Mesendoderm (in vitro differentiated cells): ENCODE results near the gene TSPAN18.

Experiments used
- DNase-seq: peaks from one replicate; pipeline ENCODE4 v3.0.0; 2013
- H2AK5ac ChIP-seq: 2 replicates; pipeline ENCODE4 v1.6.1; 2013; ENCODE audit warnings: low read length, inconsistent platforms
- H2BK120ac ChIP-seq: 2 replicates; pipeline ENCODE4 v1.6.1; 2013; ENCODE audit warnings: low read depth, mild to moderate bottlenecking, low read length, moderate library complexity, mixed read lengths
- H2BK15ac ChIP-seq: replicated peaks from 2 replicates; pipeline ENCODE4 v1.6.1; 2013; ENCODE audit warnings: low read depth, mild to moderate bottlenecking, moderate library complexity
- H2BK5ac ChIP-seq: 2 replicates; pipeline ENCODE4 v1.6.1; 2013; ENCODE audit warnings: low read length, inconsistent platforms
- H3K18ac ChIP-seq: 2 replicates; pipeline ENCODE4 v1.6.1; 2013; ENCODE audit warnings: mild to moderate bottlenecking, low read length, mixed read lengths
- H3K23ac ChIP-seq: one replicate; pipeline ENCODE4 v1.6.1; 2013; ENCODE audit warnings: low read length
- H3K27ac ChIP-seq: 2 replicates; pipeline ENCODE4 v1.5.1; 2013; ENCODE audit warnings: low read depth, mild to moderate bottlenecking, inconsistent platforms, low read length, moderate library complexity
- H3K27me3 ChIP-seq: 2 replicates; pipeline ENCODE4 v1.6.1; 2013; ENCODE audit warnings: low read length, control low read depth, mild to moderate bottlenecking, inconsistent platforms; ENCODE audit not compliant: insufficient read depth, poor library complexity
- H3K36me3 ChIP-seq: 2 replicates; pipeline ENCODE4 v1.6.1; 2013; ENCODE audit warnings: low read length, inconsistent platforms; ENCODE audit not compliant: control insufficient read depth, insufficient read depth
- H3K4ac ChIP-seq: one replicate; pipeline ENCODE4 v1.6.1; 2013; ENCODE audit warnings: low read depth, mild to moderate bottlenecking, low read length, moderate library complexity
- H3K4me1 ChIP-seq: 2 replicates; pipeline ENCODE4 v1.6.1; 2013; ENCODE audit warnings: low read depth, low read length, inconsistent platforms; ENCODE audit not compliant: control insufficient read depth
- H3K4me2 ChIP-seq: 2 replicates; pipeline ENCODE4 v1.6.1; 2013; ENCODE audit warnings: low read length
- H3K4me3 ChIP-seq: 2 replicates; pipeline ENCODE4 v1.5.1; 2013; ENCODE audit warnings: mild to moderate bottlenecking, low read length
- H3K56ac ChIP-seq: one replicate; pipeline ENCODE4 v1.6.1; 2013; ENCODE audit warnings: low read length
- H3K79me1 ChIP-seq: 2 replicates; pipeline ENCODE4 v1.6.1; 2013; ENCODE audit warnings: low read length, inconsistent platforms
- H3K79me2 ChIP-seq: 2 replicates; pipeline ENCODE4 v1.6.1; 2013; ENCODE audit warnings: mild to moderate bottlenecking, low read length; ENCODE audit not compliant: control insufficient read depth, insufficient read depth
- H3K9ac ChIP-seq: 2 replicates; pipeline ENCODE4 v1.6.1; 2013; ENCODE audit warnings: low read length, inconsistent platforms
- H4K5ac ChIP-seq: one replicate; pipeline ENCODE4 v1.6.1; 2013; ENCODE audit warnings: low read length
- H4K8ac ChIP-seq: one replicate; pipeline ENCODE4 v1.6.1; 2013; ENCODE audit warnings: low read depth, mild to moderate bottlenecking, control low read depth, low read length, moderate library complexity
- WGBS: extraction: QIAGEN DNeasy Blood & Tissue Kit; methylation state at CpG from one replicate; pipeline ENCODE4 v1.1.7; 2013; ENCODE audit warnings: low lambda C conversion rate, missing lambda C conversion rate; ENCODE audit not compliant: insufficient coverage; ENCODE audit errors: extremely low coverage; 5-methylcytosine and 5-hydroxymethylcytosine counted together

Gene TSPAN18

GRCh38 chr11:44944853-44945235, 218.1 kb downstream of the TSPAN18 start:
- no CpG with 5 or more reads among the region's 3 CpGs for WGBS
- Histone ChIP-seq H4K8ac (no peak overlapping the region), H3K9ac (no peak overlapping the region), H3K79me2 (peaks cover 6% of the 10 kb centered on the region), H3K27ac (no peak overlapping the region), H2BK120ac (no peak overlapping the region), H2BK15ac (no peak overlapping the region), H3K23ac (no peak overlapping the region), H3K4me3 (no peak overlapping the region), H3K4me1 (peaks cover 4% of the 10 kb centered on the region), H3K27me3 (no peaks in the 10 kb centered on the region), H3K79me1 (peaks cover 18% of the 10 kb centered on the region), H3K18ac (no peak overlapping the region), H3K36me3 (no peaks in the 10 kb centered on the region), H3K4me2 (no peak overlapping the region), H2BK5ac (no peak overlapping the region), H3K4ac (no peak overlapping the region), H4K5ac (no peak overlapping the region), H2AK5ac (no peak overlapping the region), H3K56ac (no peak overlapping the region)
- DNase-seq, result peak; percentile 56

GRCh38 chr11:44945666-44946065, 218.9 kb downstream of the TSPAN18 start:
- no peak overlapping the region for H3K23ac ChIP-seq
- no CpG with 5 or more reads among the region's 11 CpGs for WGBS
- no peak overlapping the region for H2AK5ac ChIP-seq
- peaks cover 18% of the 10 kb centered on the region for H3K79me1 ChIP-seq
- H3K36me3 ChIP-seq, result no peaks in the 10 kb centered on the region
- H3K9ac ChIP-seq, result no peak overlapping the region
- H3K18ac ChIP-seq, result no peak overlapping the region
- H3K56ac ChIP-seq, result no peak overlapping the region
- H3K4me3 ChIP-seq, result no peak overlapping the region
- H3K27me3 ChIP-seq, result no peaks in the 10 kb centered on the region
- peaks cover 6% of the 10 kb centered on the region for H3K79me2 ChIP-seq
- no peak overlapping the region for H4K8ac ChIP-seq
- no peak overlapping the region for H2BK120ac ChIP-seq
- no peak overlapping the region for H4K5ac ChIP-seq
- no peak for DNase-seq
- H3K27ac ChIP-seq, result no peak overlapping the region
- no peak overlapping the region for H2BK15ac ChIP-seq
- H3K4ac ChIP-seq, result no peak overlapping the region
- H3K4me1 ChIP-seq, result peaks cover 4% of the 10 kb centered on the region
- H3K4me2 ChIP-seq, result no peak overlapping the region
- H2BK5ac ChIP-seq, result no peak overlapping the region

- Histone ChIP-seq H3K36me3 (no peaks in the 10 kb centered on the region), H3K27ac (no peak overlapping the region), H2BK5ac (no peak overlapping the region), H3K18ac (no peak overlapping the region), H4K8ac (no peak overlapping the region), H3K79me1 (peaks cover 18% of the 10 kb centered on the region), H2BK120ac (no peak overlapping the region), H3K4me2 (no peak overlapping the region), H3K27me3 (no peaks in the 10 kb centered on the region), H2AK5ac (no peak overlapping the region), H3K4ac (no peak overlapping the region), H3K23ac (no peak overlapping the region), H2BK15ac (no peak overlapping the region), H3K4me3 (no peak overlapping the region), H4K5ac (no peak overlapping the region), H3K79me2 (peaks cover 6% of the 10 kb centered on the region), H3K56ac (no peak overlapping the region), H3K9ac (no peak overlapping the region), H3K4me1 (peaks cover 6% of the 10 kb centered on the region)
- DNase-seq, result no peak
- WGBS, result no CpG with 5 or more reads among the region's 12 CpGs
Measured at GRCh38 chr11:44946263-44946662, 219.5 kb downstream of the TSPAN18 start.

DNA sequence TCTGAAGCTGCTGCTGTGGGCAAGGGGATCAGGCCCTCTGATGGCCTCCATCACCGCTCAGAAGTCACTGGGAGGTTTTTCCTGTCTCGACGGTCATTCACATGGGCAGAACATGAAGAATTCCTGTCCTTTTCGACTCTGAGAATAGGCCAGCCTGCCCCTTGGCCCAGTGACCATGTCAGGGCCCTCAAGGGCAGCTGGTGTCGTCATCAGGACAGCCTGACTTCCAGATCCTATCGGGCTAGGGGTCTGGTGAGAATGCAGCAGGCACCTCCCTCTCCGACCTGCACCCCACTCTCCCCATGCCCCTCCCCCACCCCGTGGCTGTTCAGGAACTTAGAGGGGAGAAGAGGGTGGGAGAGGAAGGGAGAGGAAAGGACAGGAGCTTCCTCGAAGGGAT, 220.4 kb downstream of the TSPAN18 start:
- peaks cover 14% of the 10 kb centered on the region for H3K79me1 ChIP-seq
- H2BK5ac ChIP-seq, result no peak overlapping the region
- H4K5ac ChIP-seq, result no peak overlapping the region
- H3K18ac ChIP-seq, result no peak overlapping the region
- H3K56ac ChIP-seq, result no peak overlapping the region
- H2AK5ac ChIP-seq, result no peak overlapping the region
- H3K27ac ChIP-seq, result no peak overlapping the region
- H2BK15ac ChIP-seq, result no peak overlapping the region
- no peak overlapping the region for H3K9ac ChIP-seq
- peaks cover 3% of the 10 kb centered on the region for H3K79me2 ChIP-seq
- no peak overlapping the region for H3K23ac ChIP-seq
- DNase-seq, result no peak
- no peak overlapping the region for H4K8ac ChIP-seq
- H3K4me2 ChIP-seq, result no peak overlapping the region
- peaks cover 9% of the 10 kb centered on the region for H3K4me1 ChIP-seq
- H3K4me3 ChIP-seq, result no peak overlapping the region
- H3K4ac ChIP-seq, result no peak overlapping the region
- no peaks in the 10 kb centered on the region for H3K27me3 ChIP-seq
- H3K36me3 ChIP-seq, result no peaks in the 10 kb centered on the region
- H2BK120ac ChIP-seq, result no peak overlapping the region
- no CpG with 5 or more reads among the region's 9 CpGs for whole genome bisulfite sequencing

DNA sequence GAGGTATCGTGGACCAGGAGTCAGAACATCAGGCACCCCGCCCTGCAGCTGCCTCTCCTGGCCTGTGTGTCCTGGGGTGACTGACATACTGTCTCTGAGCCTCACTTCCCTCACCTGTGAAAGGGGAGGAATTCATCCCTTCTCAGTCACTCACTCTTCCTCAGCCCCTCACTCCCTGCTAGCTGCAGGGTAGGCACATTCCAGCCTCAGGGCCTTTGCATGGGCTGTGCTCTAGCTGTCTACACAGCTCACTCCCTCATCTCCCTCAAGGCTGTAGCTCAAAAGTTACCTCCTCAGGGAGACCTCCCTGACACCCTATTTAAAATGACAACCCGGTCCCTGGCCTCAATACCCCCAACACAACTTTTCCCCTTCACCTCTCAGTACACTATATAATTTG, 221.4 kb downstream of the TSPAN18 start:
- Histone ChIP-seq H3K18ac (no peak overlapping the region), H3K23ac (no peak overlapping the region), H3K4me3 (no peak overlapping the region), H3K27me3 (no peaks in the 10 kb centered on the region), H3K9ac (no peak overlapping the region), H3K4me2 (no peak overlapping the region), H3K79me2 (peaks cover 2% of the 10 kb centered on the region), H4K5ac (no peak overlapping the region), H2AK5ac (no peak overlapping the region), H2BK120ac (no peak overlapping the region), H3K56ac (no peak overlapping the region), H2BK5ac (no peak overlapping the region), H3K27ac (no peak overlapping the region), H3K4ac (no peak overlapping the region), H3K36me3 (no peaks in the 10 kb centered on the region), H2BK15ac (no peak overlapping the region), H3K4me1 (peaks cover 13% of the 10 kb centered on the region), H3K79me1 (peaks cover 11% of the 10 kb centered on the region), H4K8ac (no peak overlapping the region)
- no peak for DNase-seq
- no CpG with 5 or more reads among the region's 3 CpGs for WGBS
